Measurements from ENCODE around the gene EIF4G3. TPM values are rescaled to one million over a fixed set of nuclear protein-coding genes. Genes with fewer than 3 reads are reported as not detected.

The EIF4G3 gene
- total and polyA plus RNA-seq, 2 of the 8 experiments (the other 6 are each of a cell fraction or from before 2014, with no cell fraction given): 47.5 to 66.6 TPM

DNA sequence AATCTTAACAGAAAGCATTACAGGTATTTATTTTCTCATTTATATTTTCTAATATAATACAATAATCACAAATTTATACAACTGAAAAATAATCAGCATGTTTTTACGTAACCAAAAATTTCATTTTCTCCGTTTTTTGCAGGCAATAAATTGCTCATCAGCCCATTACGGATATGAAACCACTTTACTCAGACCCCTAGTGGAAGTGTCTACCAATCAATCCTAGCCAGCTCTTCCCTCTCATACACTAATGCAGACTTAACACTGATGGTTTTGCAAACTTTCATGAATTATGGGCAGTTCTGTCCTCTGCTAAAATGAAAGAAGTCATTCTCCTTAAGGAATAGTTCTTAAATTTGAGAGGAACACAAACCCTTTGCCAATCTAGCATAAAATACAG is 124.7 kb downstream of the EIF4G3 start:
- H3K27me3 ChIP-seq (replicated peaks in 1 of 4; ENCODE audit: control insufficient read depth in 3 of 4, extremely low read depth in 1 of 4, insufficient read depth in 3 of 4, low read length in 3 of 4): no peaks in the 10 kb centered on the region
- H3K56ac ChIP-seq (replicated peaks; ENCODE audit: insufficient read length, low read depth, low read length): no peak overlapping the region
- H3K79me1 ChIP-seq (ENCODE audit: low read depth, low read length): peaks cover 2% of the 10 kb centered on the region; the same call in 1 of the 2 replicates
- no peak overlapping the region for H3K4me3 ChIP-seq (ENCODE audit: extremely low read depth in 1 of 4, insufficient read depth in 2 of 4, low read depth in 3 of 4, low read length in 4 of 4)
- no peak for TF ChIP-seq EP300 (IDR thresholded peaks at IDR 0.05; ENCODE audit: borderline replicate concordance in 1 of 2, low read depth in 2 of 2, low read length in 2 of 2)
- TF ChIP-seq BACH1 (IDR thresholded peaks at IDR 0.05; ENCODE audit: low read length): no peak
- no peak for TF ChIP-seq POLR2AphosphoS5 (IDR thresholded peaks at IDR 0.05; ENCODE audit: low read depth, low read length)
- TF ChIP-seq JUN (IDR thresholded peaks at IDR 0.05; ENCODE audit: low read depth, low read length): no peak
- TF ChIP-seq SP2 (IDR thresholded peaks at IDR 0.05; ENCODE audit: low read length): no peak
- no peak for TF ChIP-seq SRF (IDR thresholded peaks at IDR 0.05; ENCODE audit: low read depth, low read length)
- no peak for TF ChIP-seq GTF2F1 (IDR thresholded peaks at IDR 0.05; ENCODE audit: borderline replicate concordance, low read depth, low read length)
- no peak overlapping the region for H4K8ac ChIP-seq (ENCODE audit: extremely low read depth, insufficient read depth, low read length)
- CTCF ChIA-PET (ENCODE audit: partially characterized antibody): no interaction called here
- no peaks in the 10 kb centered on the region for H4K20me1 ChIP-seq (replicated peaks in 1 of 2; ENCODE audit: control insufficient read depth in 1 of 2, insufficient read depth in 2 of 2, low read length in 2 of 2)
- no peaks in the 10 kb centered on the region for H3K23me2 ChIP-seq (ENCODE audit: low read depth, low read length)
- no peak overlapping the region for H3K14ac ChIP-seq (ENCODE audit: insufficient read length)
- FAIRE-seq (no peak), DNase-seq (ENCODE audit: low read depth in 1 of 2, low spot score in 2 of 2) (no peak)
- H3K36me3 ChIP-seq (ENCODE audit: control insufficient read depth in 2 of 4, insufficient read depth in 4 of 4, low read length in 3 of 4): peaks cover 0 to 14% (median 0%) of the 10 kb centered on the region in 4 experiments; a peak in 2 of 8 replicates
- no peak overlapping the region for H4K91ac ChIP-seq (replicated peaks; ENCODE audit: insufficient read length, low read length)
- no peak overlapping the region for H4K5ac ChIP-seq (ENCODE audit: insufficient read length, low read depth, low read length)
- no peak overlapping the region for H3K18ac ChIP-seq (ENCODE audit: extremely low read depth, low read length)
- no peak overlapping the region for H3K4ac ChIP-seq (replicated peaks; ENCODE audit: insufficient read length, low read depth, low read length)
- WGBS, 2 experiments (ENCODE audit: extremely low coverage in 1 of 2, insufficient coverage in 1 of 2, insufficient read length in 1 of 2, insufficient replicate concordance in 2 of 2, low coverage in 1 of 2, low lambda C conversion rate in 2 of 2, missing lambda C conversion rate in 1 of 2): 86% methylated on average over 3 of the region's 3 CpGs; no CpG with 5 or more reads in 1 of the 2 experiments
- H2BK12ac ChIP-seq (ENCODE audit: low read depth, low read length): no peak overlapping the region
- no peak overlapping the region for H2AFZ ChIP-seq (ENCODE audit: low read length)
- H2BK20ac ChIP-seq (ENCODE audit: low read length): no peak overlapping the region
- no peaks in the 10 kb centered on the region for H3K9me3 ChIP-seq (ENCODE audit: insufficient read depth in 2 of 2, low read depth in 1 of 2, low read length in 1 of 2)
- no peak overlapping the region for H3K23ac ChIP-seq (ENCODE audit: insufficient read length)
- H3K9ac ChIP-seq (replicated peaks in 1 of 4; ENCODE audit: extremely low read depth in 1 of 4, low read depth in 3 of 4, low read length in 3 of 4): no peak overlapping the region
- H3K27ac ChIP-seq (ENCODE audit: low read depth, low read length): no peak overlapping the region
- no peak overlapping the region for H2BK15ac ChIP-seq (ENCODE audit: low read length)
- H3K4me1 ChIP-seq (replicated peaks in 1 of 4; ENCODE audit: control insufficient read depth in 3 of 4, insufficient read depth in 4 of 4, low read length in 3 of 4): no peaks in the 10 kb centered on the region
- H2AK5ac ChIP-seq (ENCODE audit: low read depth, low read length): no peak overlapping the region
- no peak overlapping the region for H2BK5ac ChIP-seq (ENCODE audit: low read depth, low read length)
- H2BK120ac ChIP-seq (replicated peaks; ENCODE audit: low read depth, low read length): no peak overlapping the region
- POLR2A ChIA-PET (ENCODE audit: partially characterized antibody): interaction anchor here (0.8 kb wide), 1 partner anchor 10 kb away, joined by 3 read pairs; no protein-coding TSS in a partner anchor
- H3K79me2 ChIP-seq (ENCODE audit: control insufficient read depth in 1 of 2, insufficient read depth in 2 of 2, low read length in 2 of 2): peaks cover 0 to 18% of the 10 kb centered on the region in 2 experiments; a peak in 1 of 4 replicates
- no peak overlapping the region for H3K4me2 ChIP-seq (ENCODE audit: insufficient read depth in 1 of 2, low read depth in 2 of 2, low read length in 2 of 2)
